ENCODE data around the gene CFAP157.

The CFAP157 gene

GRCh38 chr9:127706836-127707241, at the start of gene CFAP157:
TSS of gene CFAP157 (plus strand) at chr9:127706988. CDS start at chr9:127707032, 44 bp downstream.
- no peak for TF ChIP-seq CTCF (IDR thresholded peaks at IDR 0.05; ENCODE audit: borderline replicate concordance, insufficient read depth, low read depth, low read length)
- no peak within 1 kb of the TSS for H3K4me3 ChIP-seq (ENCODE audit: low read depth, low read length)

GRCh38 chr9:127658428-127658827, 48.4 kb upstream of the CFAP157 start:
- no peak for TF ChIP-seq CTCF (IDR thresholded peaks at IDR 0.05; ENCODE audit: borderline replicate concordance, insufficient read depth, low read depth, low read length)
- H3K4me3 ChIP-seq (ENCODE audit: low read depth, low read length) = no peak overlapping the region

- H3K4me3 ChIP-seq (ENCODE audit: low read depth, low read length) = no peak overlapping the region
- TF ChIP-seq CTCF (IDR thresholded peaks at IDR 0.05; ENCODE audit: borderline replicate concordance, insufficient read depth, low read depth, low read length) = no peak
Observed at GRCh38 chr9:127660886-127661741, 45.7 kb upstream of the CFAP157 start.

DNA sequence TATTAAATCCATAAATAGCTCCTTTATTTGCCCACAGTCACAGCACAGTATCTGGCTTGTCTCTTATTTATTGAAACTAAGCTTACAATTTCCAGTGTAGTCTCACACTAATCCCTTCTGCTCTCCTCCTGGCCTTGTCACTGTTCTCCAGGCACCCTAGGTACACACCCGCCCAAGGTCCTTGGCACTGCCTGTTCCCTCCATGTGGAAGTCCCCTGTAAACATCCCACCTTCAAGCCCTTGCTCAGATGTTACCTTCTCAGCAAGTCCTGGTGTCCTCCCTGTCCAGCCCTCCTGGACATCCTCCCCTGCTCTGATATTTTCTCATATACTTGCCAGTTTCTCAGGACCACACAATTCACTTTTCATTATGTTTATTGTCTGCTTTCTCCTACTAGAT, 44.2 kb upstream of the CFAP157 start:
- TF ChIP-seq CTCF (IDR thresholded peaks at IDR 0.05; ENCODE audit: borderline replicate concordance, insufficient read depth, low read depth, low read length) = no peak

GRCh38 chr9:127664324-127664677, 42.5 kb upstream of the CFAP157 start:
- TF ChIP-seq CTCF (IDR thresholded peaks at IDR 0.05; ENCODE audit: borderline replicate concordance, insufficient read depth, low read depth, low read length) = no peak
- no peak overlapping the region for H3K4me3 ChIP-seq (ENCODE audit: low read depth, low read length)

More for the DNA sequence above, 44.2 kb upstream of the CFAP157 start:
- H3K4me3 ChIP-seq (ENCODE audit: low read depth, low read length) = no peak overlapping the region

- TF ChIP-seq CTCF (IDR thresholded peaks at IDR 0.05; ENCODE audit: borderline replicate concordance, insufficient read depth, low read depth, low read length) = no peak
- H3K4me3 ChIP-seq (ENCODE audit: low read depth, low read length) = no peak overlapping the region
Observed at GRCh38 chr9:127664678-127665507, 41.9 kb upstream of the CFAP157 start.

All from GM12875 (cell line).